Transverse colon (tissue), 4 donors: Measurements from ENCODE around the gene SLC22A4. TPM values are rescaled to one million over a fixed set of nuclear protein-coding genes. Genes with fewer than 3 reads are reported as not detected.

Source experiments
- DNase-seq: peaks from one replicate; pipeline ENCODE4 v3.0.0-alpha.2; 2019
- H3K27ac ChIP-seq, 4 donors: fragments of 200-600 bp; sonication (generic); 2 replicates each; pipeline ENCODE4 v1.5.1; 2016 to 2018; ENCODE audit warnings: inconsistent platforms in 4 of 4
- H3K27me3 ChIP-seq: fragments of 200-600 bp; sonication (generic); 2 replicates; pipeline ENCODE4 v1.5.1; 2017; ENCODE audit warnings: inconsistent platforms
- H3K36me3 ChIP-seq, 4 donors: fragments of 200-600 bp; sonication (generic); 2 replicates each; pipeline ENCODE4 v1.5.1; 2017 to 2019; ENCODE audit warnings: inconsistent platforms in 4 of 4
- H3K4me1 ChIP-seq, 4 donors: fragments of 200-600 bp; sonication (generic); 2 replicates each; pipeline ENCODE4 v1.5.1; 2017 to 2020; ENCODE audit warnings: inconsistent platforms in 4 of 4
- H3K4me3 ChIP-seq, 4 donors: fragments of 200-600 bp; sonication (generic); 1 replicate in 1 of 4; 2 replicates in 3 of 4; pipeline versions ENCODE4 v1.5.1 to v1.6.1; 2017 to 2019; ENCODE audit warnings: inconsistent platforms in 4 of 4
- H3K9me3 ChIP-seq, 2 donors: fragments of 200-600 bp; sonication (generic); 2 replicates each; pipeline ENCODE4 v1.5.1; 2017 to 2019; ENCODE audit warnings: inconsistent platforms in 2 of 2
- CTCF ChIP-seq, 5 experiments: fragments of 200-600 bp in 3 of 5; fragments of 450-650 bp in 2 of 5; sonication (generic) in 3 of 5; IDR thresholded peaks; 1 replicate in 2 of 5; 2 replicates in 3 of 5; pipeline ENCODE4 v1.5.1; 2016 to 2017; ENCODE audit warnings: antibody characterized with exemption in 5 of 5, inconsistent platforms in 3 of 5, mild to moderate bottlenecking in 2 of 5, moderate library complexity in 1 of 5
- EP300 ChIP-seq: sonication (generic); formaldehyde crosslinking; IDR thresholded peaks from one replicate; pipeline ENCODE4 v1.6.1; 2017; ENCODE audit warnings: antibody characterized with exemption, low read depth
- POLR2A ChIP-seq: fragments of 450-650 bp; IDR thresholded peaks from one replicate; pipeline ENCODE4 v1.6.1; 2016; ENCODE audit warnings: antibody characterized with exemption, mild to moderate bottlenecking, moderate library complexity
- POLR2AphosphoS5 ChIP-seq, 3 donors: sonication (generic); formaldehyde crosslinking; IDR thresholded peaks; one replicate each; pipeline ENCODE4 v1.6.1; 2016; ENCODE audit warnings: antibody characterized with exemption in 3 of 3
- WGBS, 2 donors: methylation state at CpG; one replicate each; pipeline ENCODE4 v1.1.5; 2018; ENCODE audit warnings: low coverage in 1 of 2; 5-methylcytosine and 5-hydroxymethylcytosine counted together
- in situ Hi-C, 4 donors: fragments of 200-750 bp; cut with MboI; loops; one replicate each; pipeline versions ENCODE4 v1.15.0 to v1.15.1; 2017; ENCODE audit warnings: low sequenced_read_pairs in 3 of 4, low pct_ligation_motif_present in 1 of 4, low pct_unique_long_range_greater_than_20kb in 1 of 4
- intact Hi-C: fragments of 100-400 bp; cut with DNase I; formaldehyde crosslinking; loops from one replicate; pipeline ENCODE4 v1.15.1; 2023; ENCODE audit warnings: low total_unique reads
- total RNA-seq, 4 donors: library from RNA; depleted of rRNA; stranded (reverse); fragments of >200 nt; gene quantifications; one replicate each; pipeline ENCODE4 v1.1.0, GENCODE V29; 2016

Gene SLC22A4
- total RNA-seq, 4 donors from 2014 or later = 1.6 to 48.3 (median 14.5) TPM; not detected in 1

- 96% methylated on average over 1 of the region's 1 CpG; no CpG with 5 or more reads in 1 of the 2 donors for WGBS, 2 donors
Observed at GRCh38 chr5:132381614-132382013, 87.4 kb downstream of the SLC22A4 start.

GRCh38 chr5:132383261-132383660 is 89.1 kb downstream of the SLC22A4 start:
- H3K27ac ChIP-seq = no peak overlapping the region
- no peak for TF ChIP-seq CTCF (IDR thresholded peaks at IDR 0.05)
- TF ChIP-seq POLR2AphosphoS5 (IDR thresholded peaks at IDR 0.05) = no peak
- TF ChIP-seq POLR2A = no peak
- no peak for TF ChIP-seq EP300
- no peak for DNase-seq
- no peaks in the 10 kb centered on the region for H3K27me3 ChIP-seq
- in situ Hi-C loops = loop anchor here (10.0 to 25.0 kb wide), 5 partner anchors 122 to 454 kb away; partner anchors contain the start of genes SOWAHA (in 2 of the 4), SEPTIN8 (in 1 of the 4) and SHROOM1 (in 1 of the 4)
- intact Hi-C loops = no loop called here
- H3K4me3 ChIP-seq = no peak overlapping the region
- no peaks in the 10 kb centered on the region for H3K36me3 ChIP-seq
- 100% methylated on average over 1 of the region's 1 CpG for WGBS, 2 donors
- H3K9me3 ChIP-seq = no peaks in the 10 kb centered on the region
- peaks cover 24 to 34% (median 28%) of the 10 kb centered on the region in 4 donors for H3K4me1 ChIP-seq

More at GRCh38 chr5:132381614-132382013, 87.4 kb downstream of the SLC22A4 start:
- no peaks in the 10 kb centered on the region for H3K36me3 ChIP-seq
- H3K27ac ChIP-seq = no peak overlapping the region
- no peaks in the 10 kb centered on the region for H3K27me3 ChIP-seq
- in situ Hi-C loops = loop anchor here (10.0 to 25.0 kb wide), 5 partner anchors 123 to 456 kb away; partner anchors contain the start of genes SOWAHA (in 2 of the 4), SEPTIN8 (in 1 of the 4) and SHROOM1 (in 1 of the 4)
- no peak overlapping the region for H3K4me3 ChIP-seq
- no peak for TF ChIP-seq POLR2AphosphoS5 (IDR thresholded peaks at IDR 0.05)
- no peak for TF ChIP-seq EP300
- TF ChIP-seq CTCF (IDR thresholded peaks at IDR 0.05) = no peak
- no peak for TF ChIP-seq POLR2A
- no peak for DNase-seq
- peaks cover 10 to 18% (median 13%) of the 10 kb centered on the region in 4 donors for H3K4me1 ChIP-seq
- intact Hi-C loops = no loop called here
- H3K9me3 ChIP-seq = no peaks in the 10 kb centered on the region

- H3K4me1 ChIP-seq = peaks cover 29 to 41% (median 34%) of the 10 kb centered on the region in 4 donors
- no peaks in the 10 kb centered on the region for H3K9me3 ChIP-seq
- no peak overlapping the region for H3K4me3 ChIP-seq
- 87% methylated on average over 5 of the region's 5 CpGs; no CpG with 5 or more reads in 1 of the 2 donors for WGBS, 2 donors
- intact Hi-C loops = no loop called here
- TF ChIP-seq POLR2AphosphoS5 (IDR thresholded peaks at IDR 0.05) (no peak), CTCF (IDR thresholded peaks at IDR 0.05) (no peak), POLR2A (no peak), EP300 (no peak)
- no peaks in the 10 kb centered on the region for H3K36me3 ChIP-seq
- DNase-seq = no peak
- in situ Hi-C loops = loop anchor here (10.0 to 25.0 kb wide), 5 partner anchors 121 to 453 kb away; partner anchors contain the start of genes SOWAHA (in 2 of the 4), SEPTIN8 (in 1 of the 4) and SHROOM1 (in 1 of the 4)
- no peaks in the 10 kb centered on the region for H3K27me3 ChIP-seq
- no peak overlapping the region for H3K27ac ChIP-seq
Observed at GRCh38 chr5:132383984-132384383, 89.8 kb downstream of the SLC22A4 start.

GRCh38 chr5:132384506-132385050 is 90.4 kb downstream of the SLC22A4 start:
- in situ Hi-C loops = loop anchor here (10.0 to 25.0 kb wide), 5 partner anchors 120 to 453 kb away; partner anchors contain the start of genes SOWAHA (in 2 of the 4), SEPTIN8 (in 1 of the 4) and SHROOM1 (in 1 of the 4)
- Histone ChIP-seq H3K27me3 (no peaks in the 10 kb centered on the region), H3K4me1 (peaks cover 29 to 47% (median 39%) of the 10 kb centered on the region in 4 donors), H3K27ac (no peak overlapping the region), H3K9me3 (no peaks in the 10 kb centered on the region), H3K4me3 (no peak overlapping the region), H3K36me3 (no peaks in the 10 kb centered on the region)
- DNase-seq = no peak
- intact Hi-C loops = no loop called here
- 90% methylated on average over 4 of the region's 4 CpGs; no CpG with 5 or more reads in 1 of the 2 donors for WGBS, 2 donors
- TF ChIP-seq POLR2AphosphoS5 (IDR thresholded peaks at IDR 0.05) (no peak), CTCF (IDR thresholded peaks at IDR 0.05) (no peak), POLR2A (no peak), EP300 (no peak)
